COR-L47 (cell line): ENCODE results near the gene CDKN2B-AS1.

Experiments
- DNase-seq: peaks from one replicate; lab custom pipeline; 2025; lab: John Stamatoyannopoulos, UW

CDKN2B-AS1 gene

GRCh38 chr9:22005702-22006606 is 11.4 kb downstream of the CDKN2B-AS1 start:
- no peak for DNase-seq

GRCh38 chr9:22008384-22008716 is 13.8 kb downstream of the CDKN2B-AS1 start:
- DNase-seq: no peak

GRCh38 chr9:22008717-22009505 is 14.3 kb downstream of the CDKN2B-AS1 start, which contains the start of gene CDKN2B:
CDKN2B (minus strand) TSS chr9:22009305; CDS start chr9:22008953, 352 bp downstream.
- DNase-seq: peak; percentile 91

GRCh38 chr9:22009506-22009867 is 14.9 kb downstream of the CDKN2B-AS1 start:
- no peak for DNase-seq

- DNase-seq: no peak
Observed at GRCh38 chr9:22010866-22011625, 16.5 kb downstream of the CDKN2B-AS1 start.

- no peak for DNase-seq
Observed at GRCh38 chr9:22022396-22022795, 27.8 kb downstream of the CDKN2B-AS1 start.

- no peak for DNase-seq
Observed at GRCh38 chr9:22026696-22027095, 32.1 kb downstream of the CDKN2B-AS1 start.

GRCh38 chr9:22028394-22028793 is 33.8 kb downstream of the CDKN2B-AS1 start:
- no peak for DNase-seq

- DNase-seq: no peak
Observed at GRCh38 chr9:22029231-22029630, 34.6 kb downstream of the CDKN2B-AS1 start.

- no peak for DNase-seq
Observed at GRCh38 chr9:22030101-22030598, 35.6 kb downstream of the CDKN2B-AS1 start.

- DNase-seq: no peak
Observed at GRCh38 chr9:22031655-22032411, 37.2 kb downstream of the CDKN2B-AS1 start.

- DNase-seq: no peak
Observed at GRCh38 chr9:22033012-22033630, 38.5 kb downstream of the CDKN2B-AS1 start.

- DNase-seq: no peak
Observed at GRCh38 chr9:22035591-22036011, 41.0 kb downstream of the CDKN2B-AS1 start.

- DNase-seq: no peak
Observed at GRCh38 chr9:22036866-22037626, 42.5 kb downstream of the CDKN2B-AS1 start.

GRCh38 chr9:22037954-22038690 is 43.5 kb downstream of the CDKN2B-AS1 start:
- DNase-seq: peak; percentile 23

- no peak for DNase-seq
Observed at GRCh38 chr9:22039258-22039657, 44.7 kb downstream of the CDKN2B-AS1 start.

GRCh38 chr9:22040760-22041159 is 46.2 kb downstream of the CDKN2B-AS1 start:
- no peak for DNase-seq

GRCh38 chr9:22041344-22041743 is 46.8 kb downstream of the CDKN2B-AS1 start:
- no peak for DNase-seq

GRCh38 chr9:22041775-22042174 is 47.2 kb downstream of the CDKN2B-AS1 start:
- DNase-seq: no peak
